Testis (tissue), 2 donors: ENCODE results near the gene NAPB.

ENCODE experiments used
- POLR2A ChIP-seq: fragments of 450-650 bp; IDR thresholded peaks from one replicate; pipeline ENCODE4 v1.6.1; 2017; ENCODE audit warnings: antibody characterized with exemption, mild to moderate bottlenecking, moderate library complexity
- TF ChIP-seq, protein P1 (sequence below), 3 experiments: fragments of 450-650 bp in 2 of 3; fragments of 200-600 bp in 1 of 3; sonication (generic) in 1 of 3; IDR thresholded peaks; one replicate each; pipeline ENCODE4 v1.5.1; 2016 to 2019; ENCODE audit warnings: antibody characterized with exemption in 3 of 3, mild to moderate bottlenecking in 2 of 3, moderate library complexity in 1 of 3

DNA sequence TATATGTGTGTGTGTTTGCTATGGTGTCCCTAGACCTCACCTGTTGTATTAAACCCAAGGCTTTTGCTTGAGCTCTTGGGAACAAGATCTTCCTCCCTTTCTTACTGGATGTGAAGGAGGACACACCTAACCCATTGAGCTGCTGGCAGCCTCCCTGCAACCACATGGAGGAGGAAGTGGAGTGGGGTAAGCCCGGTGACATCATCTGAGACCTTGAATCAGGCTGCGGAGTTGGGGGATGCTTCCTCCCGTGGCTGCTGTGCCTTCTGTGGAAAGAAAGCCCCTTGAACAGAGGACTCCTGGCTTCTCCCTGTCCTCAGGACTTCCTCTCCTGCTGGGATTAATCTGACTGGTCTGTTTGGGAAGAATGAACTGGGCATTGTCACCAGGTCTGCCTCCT, 28.1 kb upstream of the NAPB start:
- TF ChIP-seq, protein P1, sequence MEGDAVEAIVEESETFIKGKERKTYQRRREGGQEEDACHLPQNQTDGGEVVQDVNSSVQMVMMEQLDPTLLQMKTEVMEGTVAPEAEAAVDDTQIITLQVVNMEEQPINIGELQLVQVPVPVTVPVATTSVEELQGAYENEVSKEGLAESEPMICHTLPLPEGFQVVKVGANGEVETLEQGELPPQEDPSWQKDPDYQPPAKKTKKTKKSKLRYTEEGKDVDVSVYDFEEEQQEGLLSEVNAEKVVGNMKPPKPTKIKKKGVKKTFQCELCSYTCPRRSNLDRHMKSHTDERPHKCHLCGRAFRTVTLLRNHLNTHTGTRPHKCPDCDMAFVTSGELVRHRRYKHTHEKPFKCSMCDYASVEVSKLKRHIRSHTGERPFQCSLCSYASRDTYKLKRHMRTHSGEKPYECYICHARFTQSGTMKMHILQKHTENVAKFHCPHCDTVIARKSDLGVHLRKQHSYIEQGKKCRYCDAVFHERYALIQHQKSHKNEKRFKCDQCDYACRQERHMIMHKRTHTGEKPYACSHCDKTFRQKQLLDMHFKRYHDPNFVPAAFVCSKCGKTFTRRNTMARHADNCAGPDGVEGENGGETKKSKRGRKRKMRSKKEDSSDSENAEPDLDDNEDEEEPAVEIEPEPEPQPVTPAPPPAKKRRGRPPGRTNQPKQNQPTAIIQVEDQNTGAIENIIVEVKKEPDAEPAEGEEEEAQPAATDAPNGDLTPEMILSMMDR (IDR thresholded peaks at IDR 0.05): no peak
- no peak for TF ChIP-seq POLR2A
